KOPT-K1 (cell line): Measurements from ENCODE around the gene CSH2.
"Not testable (repeated sequence)": the region's sequence is repeated elsewhere in the genome, so short reads cannot be mapped to it uniquely, and the experiment has no call there.

Experiments
- H3K27ac ChIP-seq: fragments of 200-600 bp; sonication (generic); 2 replicates; pipeline ENCODE4 v1.5.1; 2016; ENCODE audit warnings: antibody characterized with exemption, mild to moderate bottlenecking, low read depth, low read length; ENCODE audit not compliant: poor library complexity, severe bottlenecking
- H3K36me3 ChIP-seq: fragments of 200-600 bp; sonication (generic); 2 replicates; pipeline ENCODE4 v1.5.1; 2017; ENCODE audit warnings: antibody characterized with exemption, mild to moderate bottlenecking, low read length, moderate library complexity; ENCODE audit not compliant: insufficient read depth
- H3K9me3 ChIP-seq: fragments of 200-600 bp; sonication (generic); 2 replicates; pipeline ENCODE4 v1.5.1; 2017; ENCODE audit warnings: antibody characterized with exemption, low read length, mild to moderate bottlenecking; ENCODE audit not compliant: insufficient read depth, poor library complexity, severe bottlenecking

CSH2 gene

GRCh38 chr17:63907161-63907778 is 33.8 kb upstream of the CSH2 start:
- not testable (repeated sequence) for H3K36me3 ChIP-seq, H3K9me3 ChIP-seq

GRCh38 chr17:63904796-63905195 is 31.3 kb upstream of the CSH2 start:
- H3K9me3 ChIP-seq, H3K36me3 ChIP-seq, H3K27ac ChIP-seq: not testable (repeated sequence)

More at GRCh38 chr17:63907161-63907778, 33.8 kb upstream of the CSH2 start:
- H3K27ac ChIP-seq, result not testable (repeated sequence)

- not testable (repeated sequence) for H3K27ac ChIP-seq, H3K9me3 ChIP-seq, H3K36me3 ChIP-seq
Measured at GRCh38 chr17:63903787-63904201, 30.3 kb upstream of the CSH2 start.

- H3K27ac ChIP-seq, H3K36me3 ChIP-seq, H3K9me3 ChIP-seq: not testable (repeated sequence)
Measured at GRCh38 chr17:63901971-63902370, 28.5 kb upstream of the CSH2 start.

- H3K36me3 ChIP-seq, H3K27ac ChIP-seq, H3K9me3 ChIP-seq: not testable (repeated sequence)
Measured at GRCh38 chr17:63898899-63899798, 25.7 kb upstream of the CSH2 start.

- not testable (repeated sequence) for H3K9me3 ChIP-seq, H3K36me3 ChIP-seq, H3K27ac ChIP-seq
Measured at GRCh38 chr17:63896524-63897354, 23.3 kb upstream of the CSH2 start, which contains the start of gene CSH1. Gene CSH1, minus strand, starts transcription at chr17:63896574. Its CDS starts 63 bp downstream, at chr17:63896511.

GRCh38 chr17:63894821-63895220 is 21.3 kb upstream of the CSH2 start:
- H3K27ac ChIP-seq, H3K9me3 ChIP-seq, H3K36me3 ChIP-seq: not testable (repeated sequence)

GRCh38 chr17:63894021-63894420 is 20.5 kb upstream of the CSH2 start:
- not testable (repeated sequence) for H3K27ac ChIP-seq, H3K36me3 ChIP-seq, H3K9me3 ChIP-seq

- not testable (repeated sequence) for H3K27ac ChIP-seq, H3K9me3 ChIP-seq, H3K36me3 ChIP-seq
Measured at GRCh38 chr17:63892316-63893037, 19.0 kb upstream of the CSH2 start.

GRCh38 chr17:63889026-63889848 is 15.8 kb upstream of the CSH2 start:
- not testable (repeated sequence) for H3K9me3 ChIP-seq, H3K27ac ChIP-seq, H3K36me3 ChIP-seq

- not testable (repeated sequence) for H3K36me3 ChIP-seq, H3K9me3 ChIP-seq, H3K27ac ChIP-seq
Measured at GRCh38 chr17:63885119-63885518, 11.6 kb upstream of the CSH2 start.

- H3K27ac ChIP-seq, result not testable (repeated sequence)
Measured at GRCh38 chr17:63882626-63883126, 9.2 kb upstream of the CSH2 start.

GRCh38 chr17:63881935-63882601 is 8.6 kb upstream of the CSH2 start, which contains the start of gene GH2:
Gene GH2, minus strand, starts transcription at chr17:63881944. Its CDS starts 143 bp downstream, at chr17:63881801.
- Histone ChIP-seq H3K36me3 (no peaks in the 10 kb centered on the region), H3K27ac (no peak within 1 kb of the TSS), H3K9me3 (no peaks in the 10 kb centered on the region)

More at GRCh38 chr17:63882626-63883126, 9.2 kb upstream of the CSH2 start:
- not testable (repeated sequence) for H3K9me3 ChIP-seq, H3K36me3 ChIP-seq
